HG02571 (cell line): Measurements from ENCODE around the gene SLC5A10.

ENCODE experiments used
- ATAC-seq: cut with Tn5 transposase; IDR thresholded peaks from one replicate; pipeline ENCODE4 v1.9.1; 2021; ENCODE audit warnings: mild to moderate bottlenecking, moderate library complexity; ENCODE audit not compliant: unreplicated experiment

Gene SLC5A10

GRCh38 chr17:18981335-18981641, 29.3 kb downstream of the SLC5A10 start:
- ATAC-seq, result no peak

GRCh38 chr17:18981642-18982424, 29.9 kb downstream of the SLC5A10 start:
- ATAC-seq, result no peak

- no peak for ATAC-seq
Measured at GRCh38 chr17:18984273-18985114, 32.5 kb downstream of the SLC5A10 start.

GRCh38 chr17:18985475-18985874, 33.5 kb downstream of the SLC5A10 start:
- ATAC-seq, result no peak

- no peak for ATAC-seq
Measured at GRCh38 chr17:18986541-18987229, 34.7 kb downstream of the SLC5A10 start.

- ATAC-seq, result no peak
Measured at GRCh38 chr17:18987230-18987610, 35.3 kb downstream of the SLC5A10 start.

- no peak for ATAC-seq
Measured at GRCh38 chr17:18987862-18988545, 36.0 kb downstream of the SLC5A10 start.

- ATAC-seq, result no peak
Measured at GRCh38 chr17:18988546-18989173, 36.7 kb downstream of the SLC5A10 start.

GRCh38 chr17:18990331-18990730, 38.4 kb downstream of the SLC5A10 start:
- no peak for ATAC-seq

- no peak for ATAC-seq
Measured at GRCh38 chr17:18991531-18992315, 39.8 kb downstream of the SLC5A10 start.

- ATAC-seq, result no peak
Measured at GRCh38 chr17:18992454-18993130, 40.6 kb downstream of the SLC5A10 start.

GRCh38 chr17:18993905-18994526, 42.1 kb downstream of the SLC5A10 start:
- ATAC-seq, result no peak

- ATAC-seq, result no peak
Measured at GRCh38 chr17:18994631-18995030, 42.7 kb downstream of the SLC5A10 start.

GRCh38 chr17:18995220-18995619, 43.3 kb downstream of the SLC5A10 start:
- no peak for ATAC-seq

GRCh38 chr17:18996458-18996857, 44.5 kb downstream of the SLC5A10 start:
- no peak for ATAC-seq

GRCh38 chr17:18997650-18998196, 45.8 kb downstream of the SLC5A10 start:
- no peak for ATAC-seq

- no peak for ATAC-seq
Measured at GRCh38 chr17:18999394-18999793, 47.4 kb downstream of the SLC5A10 start.

- ATAC-seq, result no peak
Measured at GRCh38 chr17:18999911-19000310, 47.9 kb downstream of the SLC5A10 start.
